Spleen (tissue), 7 donors: ENCODE results near the gene MEGF9.
A peak's percentile ranks its signal among the peaks of the same experiment; 100 is the strongest.

Experiments
- POLR2A ChIP-seq, 3 donors: fragments of 450-650 bp; IDR thresholded peaks; one replicate each; pipeline ENCODE4 v1.5.1; 2017; ENCODE audit warnings: antibody characterized with exemption in 3 of 3, mild to moderate bottlenecking in 1 of 3
- POLR2AphosphoS5 ChIP-seq, 3 donors: sonication (generic); formaldehyde crosslinking; IDR thresholded peaks; one replicate each; pipeline ENCODE4 v1.5.1; 2017; ENCODE audit warnings: antibody characterized with exemption in 3 of 3
- TF ChIP-seq, protein P1 (sequence below), 11 experiments: fragments of 200-600 bp in 7 of 11; fragments of 450-650 bp in 4 of 11; sonication (generic) in 4 of 11; IDR thresholded peaks in 8 of 11; conservative IDR thresholded peaks in 3 of 11; 1 replicate in 7 of 11; 2 replicates in 4 of 11; pipeline versions ENCODE4 v1.4.0 to v1.8.0; 2016 to 2021; ENCODE audit warnings: antibody characterized with exemption in 11 of 11, inconsistent platforms in 4 of 11, mild to moderate bottlenecking in 1 of 11
- donor health status: DM: no; HTN: no; CAD: no; lungs with moderate emphysema.
- donor health status: DM: no; HTN: no; CAD: no.
- donor health status: DM: no; HTN: no; CAD: no.

DNA sequence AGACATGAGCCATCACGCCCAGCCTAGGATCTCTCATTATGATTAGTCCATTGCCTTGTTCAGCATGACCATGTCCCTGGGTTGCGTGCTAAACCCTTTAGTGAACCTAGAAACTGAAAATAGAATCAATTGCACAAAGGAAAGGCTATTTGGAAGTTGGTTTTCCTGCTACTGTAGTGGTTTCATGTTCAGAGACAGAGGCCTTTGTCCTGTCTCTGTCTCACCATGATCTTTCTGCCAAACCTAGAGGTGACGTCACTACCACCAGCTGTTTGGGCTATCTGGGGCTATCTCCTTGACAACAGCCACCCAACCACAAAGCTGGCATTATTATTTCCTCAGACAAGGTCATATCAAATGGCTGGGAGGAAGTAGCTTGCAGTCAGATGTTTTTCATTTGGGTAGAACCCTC is 130.3 kb downstream of the MEGF9 start:
- TF ChIP-seq, protein P1, sequence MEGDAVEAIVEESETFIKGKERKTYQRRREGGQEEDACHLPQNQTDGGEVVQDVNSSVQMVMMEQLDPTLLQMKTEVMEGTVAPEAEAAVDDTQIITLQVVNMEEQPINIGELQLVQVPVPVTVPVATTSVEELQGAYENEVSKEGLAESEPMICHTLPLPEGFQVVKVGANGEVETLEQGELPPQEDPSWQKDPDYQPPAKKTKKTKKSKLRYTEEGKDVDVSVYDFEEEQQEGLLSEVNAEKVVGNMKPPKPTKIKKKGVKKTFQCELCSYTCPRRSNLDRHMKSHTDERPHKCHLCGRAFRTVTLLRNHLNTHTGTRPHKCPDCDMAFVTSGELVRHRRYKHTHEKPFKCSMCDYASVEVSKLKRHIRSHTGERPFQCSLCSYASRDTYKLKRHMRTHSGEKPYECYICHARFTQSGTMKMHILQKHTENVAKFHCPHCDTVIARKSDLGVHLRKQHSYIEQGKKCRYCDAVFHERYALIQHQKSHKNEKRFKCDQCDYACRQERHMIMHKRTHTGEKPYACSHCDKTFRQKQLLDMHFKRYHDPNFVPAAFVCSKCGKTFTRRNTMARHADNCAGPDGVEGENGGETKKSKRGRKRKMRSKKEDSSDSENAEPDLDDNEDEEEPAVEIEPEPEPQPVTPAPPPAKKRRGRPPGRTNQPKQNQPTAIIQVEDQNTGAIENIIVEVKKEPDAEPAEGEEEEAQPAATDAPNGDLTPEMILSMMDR (IDR thresholded peaks at IDR 0.05 in 8 of 11, conservative IDR thresholded peaks at IDR 0.05 in 3 of 11), result no peak
- TF ChIP-seq POLR2AphosphoS5 (IDR thresholded peaks at IDR 0.05) (peak in 1 of 3 donors; percentile 59), POLR2A (IDR thresholded peaks at IDR 0.05) (no peak)
